WTC11 (cell line): ENCODE results near the gene DENR. TPM values are rescaled to one million over a fixed set of nuclear protein-coding genes. Genes with fewer than 3 reads are reported as not detected.
A peak's percentile ranks its signal among the peaks of the same experiment; 100 is the strongest.

Source experiments
- ATAC-seq: fragments of 200-7000 bp; cut with Tn5 transposase; 2 replicates; pipeline ENCODE4 v1.10.0; 2021; ENCODE audit warnings: mild to moderate bottlenecking, moderate library complexity
- CTCF ChIA-PET: fragments of 300-600 bp; sonication (Branson Sonifier 250); formaldehyde crosslinking; loops from one replicate; lab custom pipeline; 2021; ENCODE audit warnings: antibody characterized with exemption; lab: Charles Lee
- POLR2A ChIA-PET: fragments of 350-600 bp; sonication (Branson Sonifier 250); formaldehyde crosslinking; loops from one replicate; lab custom pipeline; 2021; ENCODE audit warnings: antibody characterized with exemption; lab: Charles Lee
- DNase-seq: peaks from one replicate; pipeline ENCODE4 v3.0.0; 2021; ENCODE audit warnings: low spot score
- H3K27ac Mint-ChIP-seq: 2 replicates; pipeline ENCODE4 v1.8.0; 2021; ENCODE audit warnings: mixed read lengths
- H3K27me3 Mint-ChIP-seq: 2 replicates; pipeline ENCODE4 v1.8.0; 2021; ENCODE audit warnings: low read depth, mild to moderate bottlenecking, moderate library complexity, mixed read lengths
- H3K36me3 Mint-ChIP-seq: 2 replicates; pipeline ENCODE4 v1.8.0; 2021; ENCODE audit warnings: mixed read lengths
- H3K4me1 Mint-ChIP-seq: 2 replicates; pipeline ENCODE4 v1.8.0; 2022; ENCODE audit warnings: mixed read lengths
- H3K4me3 Mint-ChIP-seq: 2 replicates; pipeline ENCODE4 v1.8.0; 2021; ENCODE audit warnings: mild to moderate bottlenecking, moderate library complexity, mixed read lengths
- H3K9me3 Mint-ChIP-seq: 2 replicates; pipeline ENCODE4 v1.8.0; 2021; ENCODE audit warnings: mixed read lengths
- ATF6 ChIP-seq: sonication (generic); formaldehyde crosslinking; IDR thresholded peaks from 2 replicates; pipeline ENCODE4 v1.8.1; 2023; ENCODE audit warnings: mild to moderate bottlenecking, missing genetic modification reagents
- CDX4 ChIP-seq: fragments of 250-450 bp; sonication (Bioruptor Pico); IDR thresholded peaks from 2 replicates; pipeline ENCODE4 v1.9.0; 2021; ENCODE audit warnings: moderate library complexity, mild to moderate bottlenecking, inconsistent platforms, borderline replicate concordance
- ERG ChIP-seq: fragments of 250-450 bp; sonication (Bioruptor Pico); IDR thresholded peaks from 2 replicates; pipeline ENCODE4 v1.8.0; 2021; ENCODE audit warnings: mild to moderate bottlenecking
- ESRRA ChIP-seq: sonication (generic); formaldehyde crosslinking; IDR thresholded peaks from 2 replicates; pipeline ENCODE4 v1.8.1; 2022; ENCODE audit warnings: mild to moderate bottlenecking, missing genetic modification reagents, borderline replicate concordance
- ETV6 ChIP-seq: sonication (generic); formaldehyde crosslinking; IDR thresholded peaks from 2 replicates; pipeline ENCODE4 v1.8.1; 2022; ENCODE audit warnings: mild to moderate bottlenecking, missing genetic modification reagents
- FOXJ3 ChIP-seq: sonication (generic); formaldehyde crosslinking; IDR thresholded peaks from 2 replicates; pipeline ENCODE4 v1.9.0; 2021; ENCODE audit warnings: missing genetic modification reagents, mild to moderate bottlenecking, borderline replicate concordance
- FOXP4 ChIP-seq: sonication (generic); formaldehyde crosslinking; IDR thresholded peaks from 2 replicates; pipeline ENCODE4 v1.8.0; 2022; ENCODE audit warnings: mild to moderate bottlenecking, missing genetic modification reagents
- GRHL2 ChIP-seq: fragments of 250-450 bp; sonication (Bioruptor Pico); IDR thresholded peaks from 2 replicates; pipeline ENCODE4 v1.8.0; 2022; ENCODE audit warnings: mild to moderate bottlenecking, moderate library complexity; ENCODE audit not compliant: insufficient replicate concordance, severe bottlenecking
- HMGXB4 ChIP-seq: sonication (generic); formaldehyde crosslinking; IDR thresholded peaks from 2 replicates; pipeline ENCODE4 v1.8.1; 2023; ENCODE audit warnings: mild to moderate bottlenecking, moderate library complexity, missing genetic modification reagents
- IRF1 ChIP-seq: sonication (generic); formaldehyde crosslinking; IDR thresholded peaks from 2 replicates; pipeline ENCODE4 v1.8.0; 2023; ENCODE audit warnings: missing genetic modification reagents
- IRF2 ChIP-seq: sonication (generic); formaldehyde crosslinking; IDR thresholded peaks from 2 replicates; pipeline ENCODE4 v1.8.0; 2022; ENCODE audit warnings: low read depth, missing genetic modification reagents, borderline replicate concordance
- JUN ChIP-seq: sonication (generic); formaldehyde crosslinking; IDR thresholded peaks from 2 replicates; pipeline ENCODE4 v1.8.0; 2023; ENCODE audit warnings: mild to moderate bottlenecking, missing genetic modification reagents
- MAX ChIP-seq: sonication (generic); formaldehyde crosslinking; IDR thresholded peaks from 2 replicates; pipeline ENCODE4 v1.8.0; 2022; ENCODE audit warnings: mild to moderate bottlenecking, missing genetic modification reagents
- NFATC4 ChIP-seq: fragments of 250-450 bp; sonication (Bioruptor Pico); IDR thresholded peaks from 2 replicates; pipeline ENCODE4 v1.9.0; 2021; ENCODE audit warnings: mild to moderate bottlenecking
- NFE2L1 ChIP-seq: sonication (generic); formaldehyde crosslinking; IDR thresholded peaks from 2 replicates; pipeline ENCODE4 v1.8.1; 2023; ENCODE audit warnings: missing genetic modification reagents
- NR2C2 ChIP-seq: sonication (generic); formaldehyde crosslinking; IDR thresholded peaks from 2 replicates; pipeline ENCODE4 v1.8.0; 2022; ENCODE audit warnings: mild to moderate bottlenecking, missing genetic modification reagents
- ZNF121 ChIP-seq: sonication (generic); formaldehyde crosslinking; IDR thresholded peaks from 2 replicates; pipeline ENCODE4 v1.8.0; 2023; ENCODE audit warnings: missing genetic modification reagents
- ZNF219 ChIP-seq: sonication (generic); formaldehyde crosslinking; IDR thresholded peaks from 2 replicates; pipeline ENCODE4 v1.8.0; 2023; ENCODE audit warnings: missing genetic modification reagents, mild to moderate bottlenecking, borderline replicate concordance
- ZNF232 ChIP-seq: sonication (generic); formaldehyde crosslinking; IDR thresholded peaks from 2 replicates; pipeline ENCODE4 v1.8.0; 2022; ENCODE audit warnings: mild to moderate bottlenecking, missing genetic modification reagents
- ZNF281 ChIP-seq: sonication (generic); formaldehyde crosslinking; IDR thresholded peaks from 2 replicates; pipeline ENCODE4 v1.8.0; 2023; ENCODE audit warnings: mild to moderate bottlenecking, missing genetic modification reagents
- total RNA-seq: library from RNA; stranded (reverse); gene quantifications from 3 replicates; pipeline ENCODE4 v1.2.3, GENCODE V29; 2021

Gene DENR
- total RNA-seq, 1 experiment from 2014 or later = 81.5 TPM

GRCh38 chr12:122730215-122731014 is 22.2 kb upstream of the DENR start, which contains the start of gene HCAR1:
HCAR1 (minus strand) TSS chr12:122730844; CDS start chr12:122730339, 505 bp downstream.
- ATAC-seq (peak; percentile 72), DNase-seq (peak; percentile 19)
- POLR2A ChIA-PET = interaction anchor here (0.6 kb wide), 1 partner anchor 72 kb away, joined by 6 read pairs; no protein-coding TSS in a partner anchor
- Mint-ChIP-seq H3K4me3 (no peak within 1 kb of the TSS), H3K4me1 (peaks cover 21% of the 10 kb centered on the region), H3K9me3 (no peaks in the 10 kb centered on the region), H3K36me3 (no peaks in the 10 kb centered on the region), H3K27me3 (no peaks in the 10 kb centered on the region; the same call in 1 of the 2 replicates), H3K27ac (no peak within 1 kb of the TSS)
- CTCF ChIA-PET = interaction anchor here (0.6 to 1.2 kb wide), 3 partner anchors 8 to 135 kb away, joined by 3 to 4 read pairs (median 3); no protein-coding TSS in a partner anchor
- TF ChIP-seq MAX (no peak), NFATC4 (CRISPR knock-in tag) (no peak), ZNF232 (CRISPR knock-in tag) (no peak)

GRCh38 chr12:122732170-122732569 is 20.5 kb upstream of the DENR start:
- no peak for ATAC-seq
- no peak for DNase-seq
- peaks cover 4% of the 10 kb centered on the region for H3K9me3 Mint-ChIP-seq
- POLR2A ChIA-PET = no interaction called here
- H3K27ac Mint-ChIP-seq = no peak overlapping the region
- H3K4me3 Mint-ChIP-seq = no peak overlapping the region
- H3K4me1 Mint-ChIP-seq = peaks cover 12% of the 10 kb centered on the region
- peaks cover 3% of the 10 kb centered on the region for H3K36me3 Mint-ChIP-seq
- TF ChIP-seq JUN (CRISPR knock-in tag) (no peak), NFE2L1 (no peak), ESRRA (CRISPR knock-in tag) (no peak), FOXJ3 (CRISPR knock-in tag) (no peak), IRF1 (CRISPR knock-in tag) (no peak), IRF2 (no peak), CDX4 (CRISPR knock-in tag) (no peak), NR2C2 (CRISPR knock-in tag) (no peak), ZNF219 (no peak), GRHL2 (CRISPR knock-in tag) (no peak), ETV6 (CRISPR knock-in tag) (no peak)
- TF ChIP-seq, all 79 proteins: peak for 0
- no peaks in the 10 kb centered on the region; the same call in 1 of the 2 replicates for H3K27me3 Mint-ChIP-seq
- CTCF ChIA-PET = no interaction called here

GRCh38 chr12:122732611-122733010 is 20.0 kb upstream of the DENR start:
- DNase-seq = no peak
- CTCF ChIA-PET = interaction anchor here (0.6 kb wide), 1 partner anchor 26 kb away, joined by 4 read pairs; no protein-coding TSS in a partner anchor
- H3K27me3 Mint-ChIP-seq = no peaks in the 10 kb centered on the region; the same call in 1 of the 2 replicates
- TF ChIP-seq FOXP4 = no peak
- no peak for TF ChIP-seq ZNF121 (CRISPR knock-in tag)
- TF ChIP-seq HMGXB4 (CRISPR knock-in tag) = no peak
- TF ChIP-seq ZNF281 (CRISPR knock-in tag) = no peak
- TF ChIP-seq ATF6 (CRISPR knock-in tag) = no peak
- TF ChIP-seq ERG (CRISPR knock-in tag) = no peak
- peaks cover 4% of the 10 kb centered on the region for H3K9me3 Mint-ChIP-seq
- no peak overlapping the region for H3K4me3 Mint-ChIP-seq
- H3K4me1 Mint-ChIP-seq = peaks cover 12% of the 10 kb centered on the region
- POLR2A ChIA-PET = no interaction called here
- ATAC-seq = no peak
- H3K27ac Mint-ChIP-seq = no peak overlapping the region
- peaks cover 3% of the 10 kb centered on the region for H3K36me3 Mint-ChIP-seq
